ENCODE data around the gene AOAH. TPM values are rescaled to one million over a fixed set of nuclear protein-coding genes. Genes with fewer than 3 reads are reported as not detected.

The AOAH gene
- total and polyA plus RNA-seq, 2 of the 13 experiments (the other 11 are each of a cell fraction or from before 2014, with no cell fraction given): not detected

- ChIA-PET CTCF (ENCODE audit: low intra/inter-chr PET ratio, low total read pairs) (no interaction called here), POLR2A (no interaction called here)
- no peak for ATAC-seq
- intact Hi-C loops (cut with micrococcal nuclease; ENCODE audit: unreplicated experiment): no loop called here
- WGBS (ENCODE audit: low lambda C conversion rate): 80% methylated on average over 2 of the region's 7 CpGs
- in situ Hi-C loops (cut with HindIII; ENCODE audit: extremely low pct_ligation_motif_present, low pct_unique_long_range_greater_than_20kb): no loop called here
- Histone ChIP-seq H3K9me3 (ENCODE audit: low read length) (no peaks in the 10 kb centered on the region), H3K27me3 (ENCODE audit: control insufficient read depth in 1 of 2, insufficient read depth in 2 of 2, low read length in 2 of 2) (peaks cover 0 to 5% of the 10 kb centered on the region in 2 experiments; a peak in 1 of 5 replicates), H3K36me3 (replicated peaks in 1 of 2; ENCODE audit: control insufficient read depth in 1 of 2, insufficient read depth in 2 of 2, low read length in 2 of 2) (no peaks in the 10 kb centered on the region), H3K4me1 (ENCODE audit: insufficient read depth, low read length) (no peaks in the 10 kb centered on the region), H3K4me3 (replicated peaks in 1 of 3; ENCODE audit: insufficient read depth in 1 of 3, low read depth in 2 of 3, low read length in 3 of 3) (no peak overlapping the region), H3K27ac (ENCODE audit: extremely low read length, insufficient read depth, low read length) (no peak overlapping the region), H4K20me1 (ENCODE audit: insufficient read depth, low read length) (no peaks in the 10 kb centered on the region), H3K4me2 (ENCODE audit: low read depth, low read length) (no peak overlapping the region), H2AFZ (ENCODE audit: low read length) (no peak overlapping the region), H3K79me2 (ENCODE audit: insufficient read depth, low read length) (no peaks in the 10 kb centered on the region), H3K9ac (ENCODE audit: insufficient read depth, low read depth, low read length) (no peak overlapping the region)
- FAIRE-seq: no peak
- DNase-seq (ENCODE audit: low spot score): no peak
- TF ChIP-seq ZNF572 (CRISPR knock-in tag; IDR thresholded peaks at IDR 0.05): no peak
- BruUV-seq (replicated peaks): no TSS peak
These were observed 192.3 kb downstream of the AOAH start for GRCh38 chr7:36531951-36532350.

- in situ Hi-C loops (cut with HindIII; ENCODE audit: extremely low pct_ligation_motif_present, low pct_unique_long_range_greater_than_20kb): no loop called here
- Histone ChIP-seq H2AFZ (ENCODE audit: low read length) (no peak overlapping the region), H3K4me2 (ENCODE audit: low read depth, low read length) (no peak overlapping the region), H3K4me3 (replicated peaks in 1 of 3; ENCODE audit: insufficient read depth in 1 of 3, low read depth in 2 of 3, low read length in 3 of 3) (no peak overlapping the region), H3K79me2 (ENCODE audit: insufficient read depth, low read length) (no peaks in the 10 kb centered on the region), H3K9me3 (ENCODE audit: low read length) (no peaks in the 10 kb centered on the region), H3K4me1 (ENCODE audit: insufficient read depth, low read length) (no peaks in the 10 kb centered on the region), H3K27ac (ENCODE audit: extremely low read length, insufficient read depth, low read length) (no peak overlapping the region), H3K27me3 (ENCODE audit: control insufficient read depth in 1 of 2, insufficient read depth in 2 of 2, low read length in 2 of 2) (0 out of 5 replicates have a peak, but pooled peaks cover 0 to under 1% of the 10 kb centered on the region in 2 experiments), H4K20me1 (ENCODE audit: insufficient read depth, low read length) (no peaks in the 10 kb centered on the region), H3K9ac (ENCODE audit: insufficient read depth, low read depth, low read length) (no peak overlapping the region), H3K36me3 (replicated peaks in 1 of 2; ENCODE audit: control insufficient read depth in 1 of 2, insufficient read depth in 2 of 2, low read length in 2 of 2) (no peaks in the 10 kb centered on the region)
- no peak for FAIRE-seq
- intact Hi-C loops (cut with micrococcal nuclease; ENCODE audit: unreplicated experiment): no loop called here
- ChIA-PET POLR2A (no interaction called here), CTCF (ENCODE audit: low intra/inter-chr PET ratio, low total read pairs) (no interaction called here)
- no peak for ATAC-seq
- no TSS peak for BruUV-seq (replicated peaks)
- no peak for DNase-seq (ENCODE audit: low spot score)
- 0% methylated on average over 2 of the region's 2 CpGs for WGBS (ENCODE audit: low lambda C conversion rate)
- TF ChIP-seq ZNF468 (CRISPR knock-in tag; IDR thresholded peaks at IDR 0.05) (no peak), HNF4A (CRISPR knock-in tag; IDR thresholded peaks at IDR 0.05) (no peak), FLYWCH1 (CRISPR knock-in tag; IDR thresholded peaks at IDR 0.05) (no peak), PCBP1 (IDR thresholded peaks at IDR 0.05; ENCODE audit: borderline replicate concordance, low read depth, low read length) (no peak), RXRB (CRISPR knock-in tag; IDR thresholded peaks at IDR 0.05; ENCODE audit: borderline replicate concordance) (no peak), MXD4 (CRISPR knock-in tag; IDR thresholded peaks at IDR 0.05) (no peak), ZNF121 (CRISPR knock-in tag; IDR thresholded peaks at IDR 0.05) (no peak), ZNF564 (CRISPR knock-in tag; IDR thresholded peaks at IDR 0.05) (no peak), CENPBD1 (CRISPR knock-in tag; IDR thresholded peaks at IDR 0.05; ENCODE audit: borderline replicate concordance, low read depth) (no peak), HCFC1 (IDR thresholded peaks at IDR 0.05; ENCODE audit: low read depth, low read length) (no peak), HOXD1 (CRISPR knock-in tag; IDR thresholded peaks at IDR 0.05) (no peak), SRY (CRISPR knock-in tag; IDR thresholded peaks at IDR 0.05) (no peak), DR1 (CRISPR knock-in tag; IDR thresholded peaks at IDR 0.05) (no peak), ERF (CRISPR knock-in tag; IDR thresholded peaks at IDR 0.05) (no peak), DNMT1 (CRISPR knock-in tag; IDR thresholded peaks at IDR 0.05) (no peak)
These were observed 193.8 kb downstream of the AOAH start for GRCh38 chr7:36530456-36530855.

All from HepG2 (cell line).